HAP-1 (cell line): ENCODE data around the gene SH3D19.
"Not testable (repeated sequence)": the region's sequence is repeated elsewhere in the genome, so short reads cannot be mapped to it uniquely, and the experiment has no call there.

Experiments used
- DNase-seq, 2 experiments: peaks; one replicate each; pipeline ENCODE4 v3.0.0-alpha.2; 2016 to 2020; ENCODE audit warnings: low spot score in 2 of 2
- H3K27me3 ChIP-seq: fragments of 250-450 bp; sonication (Bioruptor Pico); 2 replicates; pipeline ENCODE4 v1.5.1; 2020; ENCODE audit warnings: low read depth, mild to moderate bottlenecking, moderate library complexity
- H3K36me3 ChIP-seq: fragments of 250-450 bp; sonication (Bioruptor Pico); replicated peaks from 2 replicates; pipeline ENCODE4 v1.5.1; 2020; ENCODE audit warnings: mild to moderate bottlenecking
- H3K4me1 ChIP-seq: fragments of 250-450 bp; sonication (Bioruptor Pico); 2 replicates; pipeline ENCODE4 v1.5.1; 2020; ENCODE audit warnings: mild to moderate bottlenecking
- H3K4me3 ChIP-seq: fragments of 250-450 bp; sonication (Bioruptor Pico); 2 replicates; pipeline ENCODE4 v1.5.1; 2020; ENCODE audit warnings: mild to moderate bottlenecking, moderate library complexity
- H3K9me3 ChIP-seq: fragments of 250-450 bp; sonication (Bioruptor Pico); 2 replicates; pipeline ENCODE4 v1.5.1; 2020; ENCODE audit warnings: mild to moderate bottlenecking, moderate library complexity
- in situ Hi-C: fragments of 300-500 bp; cut with MboI; formaldehyde crosslinking; loops from 3 replicates; pipeline ENCODE4 v1.14.3; 2020; ENCODE audit warnings: low sequenced_read_pairs, inconsistent platforms, mixed read lengths

SH3D19 gene

GRCh38 chr4:151284534-151285245 is 40.7 kb downstream of the SH3D19 start:
- peaks cover 2% of the 10 kb centered on the region; the same call in 1 of the 2 replicates for H3K9me3 ChIP-seq
- H3K36me3 ChIP-seq: no peaks in the 10 kb centered on the region
- peak; percentile 40 to 85 for DNase-seq
- in situ Hi-C loops: no loop called here
- H3K4me3 ChIP-seq: no peak overlapping the region
- no peaks in the 10 kb centered on the region for H3K27me3 ChIP-seq
- peaks cover 13% of the 10 kb centered on the region for H3K4me1 ChIP-seq

- H3K36me3 ChIP-seq: no peaks in the 10 kb centered on the region
- in situ Hi-C loops: no loop called here
- peaks cover 2% of the 10 kb centered on the region; the same call in 1 of the 2 replicates for H3K27me3 ChIP-seq
- peak; percentile 60 to 84 for DNase-seq
- H3K4me3 ChIP-seq: no peak within 1 kb of the TSS
- H3K9me3 ChIP-seq: no peaks in the 10 kb centered on the region
- H3K4me1 ChIP-seq: no peaks in the 10 kb centered on the region
These were observed 48.4 kb downstream of the SH3D19 start, which contains the start of gene PRSS48 for GRCh38 chr4:151276787-151277562. Gene PRSS48, plus strand, starts transcription at chr4:151277161. Its CDS starts 12 bp downstream, at chr4:151277173.

DNA sequence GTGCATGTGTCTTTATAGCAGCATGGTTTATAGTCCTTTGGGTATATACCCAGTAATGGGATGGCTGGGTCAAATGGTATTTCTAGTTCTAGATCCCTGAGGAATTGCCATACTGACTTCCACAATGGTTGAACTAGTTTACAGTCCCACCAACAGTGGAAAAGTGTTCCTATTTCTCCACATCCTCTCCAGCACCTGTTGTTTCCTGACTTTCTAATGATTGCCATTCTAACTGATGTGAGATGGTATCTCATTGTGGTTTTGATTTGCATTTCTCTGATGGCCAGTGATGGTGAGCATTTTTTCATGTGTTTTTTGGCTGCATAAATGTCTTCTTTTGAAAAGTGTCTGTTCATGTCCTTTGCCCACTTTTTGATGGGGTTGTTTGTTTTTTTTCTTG is 56.5 kb downstream of the SH3D19 start:
- H3K4me1 ChIP-seq, H3K27me3 ChIP-seq, H3K4me3 ChIP-seq, H3K36me3 ChIP-seq, DNase-seq, in situ Hi-C loops, H3K9me3 ChIP-seq: not testable (repeated sequence)

DNA sequence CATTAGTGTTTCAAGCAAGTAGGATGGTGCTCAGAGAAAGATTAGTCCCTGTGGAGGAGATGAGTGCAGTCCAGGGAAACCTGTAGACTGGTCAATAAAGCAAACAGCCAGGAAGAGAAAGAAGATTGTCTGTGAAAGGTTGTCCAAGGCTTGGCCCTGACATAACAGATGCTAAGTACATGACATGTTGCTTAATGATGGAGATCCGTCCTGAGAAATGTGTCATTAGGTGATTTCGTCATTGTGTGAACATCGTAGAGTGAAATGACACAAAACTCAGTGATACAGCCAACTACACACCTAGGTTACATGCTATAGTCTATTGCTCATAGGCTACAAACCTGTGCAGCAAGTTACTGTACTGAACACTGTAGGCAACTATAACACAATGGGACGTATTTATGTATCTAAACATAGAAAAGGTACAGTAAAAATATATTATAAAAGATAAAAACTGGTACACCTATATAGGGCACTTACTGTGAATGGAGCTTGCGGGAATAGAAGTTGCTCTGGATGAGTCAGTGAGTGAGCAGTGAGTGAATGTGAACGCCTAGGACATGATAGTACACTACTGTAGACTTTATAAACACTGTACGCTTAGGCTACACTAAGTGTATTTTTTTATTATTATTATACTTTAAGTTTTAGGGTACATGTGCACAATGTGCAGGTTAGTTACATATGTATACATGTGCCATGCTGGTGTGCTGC is 57.4 kb downstream of the SH3D19 start:
- H3K9me3 ChIP-seq: no peaks in the 10 kb centered on the region
- peaks cover 4% of the 10 kb centered on the region for H3K4me1 ChIP-seq
- H3K4me3 ChIP-seq: no peak overlapping the region
- H3K36me3 ChIP-seq: no peaks in the 10 kb centered on the region
- in situ Hi-C loops: no loop called here
- DNase-seq: no peak
- peaks cover 2% of the 10 kb centered on the region; the same call in 1 of the 2 replicates for H3K27me3 ChIP-seq

- in situ Hi-C loops: no loop called here
- Histone ChIP-seq H3K4me1 (peaks cover 4% of the 10 kb centered on the region), H3K36me3 (no peaks in the 10 kb centered on the region), H3K9me3 (no peaks in the 10 kb centered on the region), H3K27me3 (peaks cover under 1% of the 10 kb centered on the region; the same call in 1 of the 2 replicates), H3K4me3 (no peak overlapping the region)
- DNase-seq: no peak
These were observed 58.3 kb downstream of the SH3D19 start for GRCh38 chr4:151267104-151267503.

- H3K4me3 ChIP-seq: no peak overlapping the region
- H3K27me3 ChIP-seq: no peaks in the 10 kb centered on the region
- in situ Hi-C loops: no loop called here
- H3K4me1 ChIP-seq: peaks cover 2% of the 10 kb centered on the region
- DNase-seq: no peak
- no peaks in the 10 kb centered on the region for H3K36me3 ChIP-seq
- no peaks in the 10 kb centered on the region for H3K9me3 ChIP-seq
These were observed 58.9 kb downstream of the SH3D19 start for GRCh38 chr4:151266497-151266896.

- no peaks in the 10 kb centered on the region for H3K27me3 ChIP-seq
- DNase-seq: no peak
- no peaks in the 10 kb centered on the region for H3K9me3 ChIP-seq
- H3K4me3 ChIP-seq: no peak overlapping the region
- in situ Hi-C loops: no loop called here
- no peaks in the 10 kb centered on the region for H3K4me1 ChIP-seq
- H3K36me3 ChIP-seq: no peaks in the 10 kb centered on the region
These were observed 62.0 kb downstream of the SH3D19 start for GRCh38 chr4:151263455-151263854.

GRCh38 chr4:151260526-151260925 is 64.9 kb downstream of the SH3D19 start:
- H3K4me1 ChIP-seq: no peaks in the 10 kb centered on the region
- no peak for DNase-seq
- in situ Hi-C loops: no loop called here
- no peaks in the 10 kb centered on the region for H3K27me3 ChIP-seq
- no peak overlapping the region for H3K4me3 ChIP-seq
- H3K9me3 ChIP-seq: no peaks in the 10 kb centered on the region; the same call in 1 of the 2 replicates
- no peaks in the 10 kb centered on the region for H3K36me3 ChIP-seq

- Histone ChIP-seq H3K27me3 (no peaks in the 10 kb centered on the region), H3K4me1 (no peaks in the 10 kb centered on the region), H3K36me3 (no peaks in the 10 kb centered on the region), H3K9me3 (no peaks in the 10 kb centered on the region; the same call in 1 of the 2 replicates), H3K4me3 (no peak overlapping the region)
- in situ Hi-C loops: no loop called here
- DNase-seq: no peak
These were observed 65.7 kb downstream of the SH3D19 start for GRCh38 chr4:151259752-151260151.

- Histone ChIP-seq H3K36me3 (no peaks in the 10 kb centered on the region), H3K4me1 (no peaks in the 10 kb centered on the region), H3K9me3 (no peaks in the 10 kb centered on the region; the same call in 1 of the 2 replicates), H3K27me3 (no peaks in the 10 kb centered on the region), H3K4me3 (no peak overlapping the region)
- no peak for DNase-seq
- in situ Hi-C loops: no loop called here
These were observed 67.7 kb downstream of the SH3D19 start for GRCh38 chr4:151257704-151258103.

GRCh38 chr4:151256134-151256533 is 69.3 kb downstream of the SH3D19 start:
- no peak for DNase-seq
- Histone ChIP-seq H3K36me3 (no peaks in the 10 kb centered on the region), H3K9me3 (no peaks in the 10 kb centered on the region; the same call in 1 of the 2 replicates), H3K4me3 (no peak overlapping the region), H3K27me3 (no peaks in the 10 kb centered on the region), H3K4me1 (no peaks in the 10 kb centered on the region)
- in situ Hi-C loops: no loop called here

- H3K27me3 ChIP-seq, H3K36me3 ChIP-seq, H3K9me3 ChIP-seq, in situ Hi-C loops, DNase-seq, H3K4me3 ChIP-seq, H3K4me1 ChIP-seq: not testable (repeated sequence)
These were observed 69.7 kb downstream of the SH3D19 start for GRCh38 chr4:151255680-151256079.

DNA sequence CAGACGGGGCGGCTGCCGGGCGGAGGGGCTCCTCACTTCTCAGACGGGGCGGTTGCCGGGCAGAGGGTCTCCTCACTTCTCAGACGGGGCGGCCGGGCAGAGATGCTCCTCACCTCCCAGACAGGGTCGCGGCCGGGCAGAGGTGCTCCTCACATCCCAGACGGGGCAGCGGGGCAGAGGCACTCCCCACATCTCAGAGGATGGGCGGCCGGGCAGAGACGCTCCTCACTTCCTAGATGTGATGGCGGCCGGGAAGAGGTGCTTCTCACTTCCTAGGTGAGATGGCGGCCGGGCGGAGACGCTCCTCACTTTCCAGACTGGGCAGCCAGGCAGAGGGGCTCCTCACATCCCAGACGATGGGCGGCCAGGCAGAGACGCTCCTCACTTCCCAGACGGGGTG is 70.2 kb downstream of the SH3D19 start:
- in situ Hi-C loops, H3K27me3 ChIP-seq, H3K9me3 ChIP-seq, H3K36me3 ChIP-seq, H3K4me1 ChIP-seq, H3K4me3 ChIP-seq, DNase-seq: not testable (repeated sequence)
